Anterior cingulate cortex (tissue), 58 donors: ENCODE data around the gene AKAP10.
"Not testable (repeated sequence)": the region's sequence is repeated elsewhere in the genome, so short reads cannot be mapped to it uniquely, and the experiment has no call there.

Source experiments
- DNase-seq, 58 donors: peaks; one replicate each; lab custom pipeline; 2025; lab: John Stamatoyannopoulos, UW

AKAP10 gene

GRCh38 chr17:19979917-19980770 is 2.5 kb upstream of the AKAP10 start:
- DNase-seq: peak in 3 of 58 donors; percentile 6 to 26 (median 26)

GRCh38 chr17:19978805-19979211 is 1.2 kb upstream of the AKAP10 start:
- DNase-seq: no peak

- DNase-seq: peak in 10 of 58 donors; percentile 25 to 79 (median 67)
Observed at GRCh38 chr17:19978209-19978802, 678 bp upstream of the AKAP10 start.

- no peak for DNase-seq
Observed at GRCh38 chr17:19975601-19976000, 2.0 kb downstream of the AKAP10 start.

- DNase-seq: no peak
Observed at GRCh38 chr17:19973156-19973555, 4.5 kb downstream of the AKAP10 start.

GRCh38 chr17:19962954-19963353 is 14.7 kb downstream of the AKAP10 start:
- DNase-seq: not testable (repeated sequence)

- DNase-seq: no peak
Observed at GRCh38 chr17:19958023-19958422, 19.6 kb downstream of the AKAP10 start.

GRCh38 chr17:19955099-19955498 is 22.5 kb downstream of the AKAP10 start:
- no peak for DNase-seq

GRCh38 chr17:19951411-19951810 is 26.2 kb downstream of the AKAP10 start:
- not testable (repeated sequence) for DNase-seq

- DNase-seq: not testable (repeated sequence)
Observed at GRCh38 chr17:19950624-19951195, 26.9 kb downstream of the AKAP10 start.

GRCh38 chr17:19948116-19948943 is 29.3 kb downstream of the AKAP10 start:
- peak in 1 of 58 donors; percentile 1 for DNase-seq

GRCh38 chr17:19946921-19947320 is 30.7 kb downstream of the AKAP10 start:
- DNase-seq: no peak

GRCh38 chr17:19945009-19945626 is 32.5 kb downstream of the AKAP10 start:
- DNase-seq: no peak

- no peak for DNase-seq
Observed at GRCh38 chr17:19943599-19943998, 34.0 kb downstream of the AKAP10 start.

GRCh38 chr17:19943026-19943425 is 34.6 kb downstream of the AKAP10 start:
- DNase-seq: no peak

- no peak for DNase-seq
Observed at GRCh38 chr17:19940722-19941464, 36.7 kb downstream of the AKAP10 start.

- no peak for DNase-seq
Observed at GRCh38 chr17:19939993-19940721, 37.5 kb downstream of the AKAP10 start.

GRCh38 chr17:19938736-19939135 is 38.9 kb downstream of the AKAP10 start:
- no peak for DNase-seq

GRCh38 chr17:19937522-19937921 is 40.1 kb downstream of the AKAP10 start:
- DNase-seq: no peak
